ENCODE results near the gene DISC1. TPM values are rescaled to one million over a fixed set of nuclear protein-coding genes. Genes with fewer than 3 reads are reported as not detected.

DISC1 gene
- total and polyA plus RNA-seq, 2 of the 13 experiments (the other 11 are each of a cell fraction or from before 2014, with no cell fraction given): 4.2 to 4.6 TPM

DNA sequence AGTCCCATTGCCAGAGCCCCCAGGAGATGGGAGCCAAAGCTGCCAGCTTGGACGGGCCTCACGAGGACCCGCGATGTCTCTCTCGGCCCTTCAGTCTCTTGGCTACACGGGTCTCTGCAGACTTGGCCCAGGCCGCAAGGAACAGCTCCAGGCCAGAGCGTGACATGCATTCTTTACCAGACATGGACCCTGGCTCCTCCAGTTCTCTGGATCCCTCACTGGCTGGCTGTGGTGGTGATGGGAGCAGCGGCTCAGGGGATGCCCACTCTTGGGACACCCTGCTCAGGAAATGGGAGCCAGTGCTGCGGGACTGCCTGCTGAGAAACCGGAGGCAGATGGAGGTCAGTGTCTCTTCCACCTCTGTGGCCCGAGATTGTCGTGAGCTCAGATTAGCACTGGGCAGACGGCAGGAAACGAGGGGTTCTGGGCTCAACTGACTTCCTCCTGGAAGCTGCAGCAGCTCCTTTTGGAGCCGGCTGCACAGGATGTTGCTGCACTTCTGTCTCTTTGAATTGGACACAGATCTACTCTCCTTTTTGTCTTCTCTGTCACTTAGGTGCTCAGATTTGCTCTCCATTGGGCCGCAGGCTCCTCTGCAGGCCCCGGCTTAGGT, 68.0 kb downstream of the DISC1 start (continued):
- TF ChIP-seq ZNF574 (CRISPR knock-in tag; IDR thresholded peaks at IDR 0.05) (no peak), ZNF224 (CRISPR knock-in tag; IDR thresholded peaks at IDR 0.05) (no peak), ZFP90 (CRISPR knock-in tag; IDR thresholded peaks at IDR 0.05; ENCODE audit: borderline replicate concordance) (no peak), ATAD3A (CRISPR knock-in tag; IDR thresholded peaks at IDR 0.05) (no peak)

DNA sequence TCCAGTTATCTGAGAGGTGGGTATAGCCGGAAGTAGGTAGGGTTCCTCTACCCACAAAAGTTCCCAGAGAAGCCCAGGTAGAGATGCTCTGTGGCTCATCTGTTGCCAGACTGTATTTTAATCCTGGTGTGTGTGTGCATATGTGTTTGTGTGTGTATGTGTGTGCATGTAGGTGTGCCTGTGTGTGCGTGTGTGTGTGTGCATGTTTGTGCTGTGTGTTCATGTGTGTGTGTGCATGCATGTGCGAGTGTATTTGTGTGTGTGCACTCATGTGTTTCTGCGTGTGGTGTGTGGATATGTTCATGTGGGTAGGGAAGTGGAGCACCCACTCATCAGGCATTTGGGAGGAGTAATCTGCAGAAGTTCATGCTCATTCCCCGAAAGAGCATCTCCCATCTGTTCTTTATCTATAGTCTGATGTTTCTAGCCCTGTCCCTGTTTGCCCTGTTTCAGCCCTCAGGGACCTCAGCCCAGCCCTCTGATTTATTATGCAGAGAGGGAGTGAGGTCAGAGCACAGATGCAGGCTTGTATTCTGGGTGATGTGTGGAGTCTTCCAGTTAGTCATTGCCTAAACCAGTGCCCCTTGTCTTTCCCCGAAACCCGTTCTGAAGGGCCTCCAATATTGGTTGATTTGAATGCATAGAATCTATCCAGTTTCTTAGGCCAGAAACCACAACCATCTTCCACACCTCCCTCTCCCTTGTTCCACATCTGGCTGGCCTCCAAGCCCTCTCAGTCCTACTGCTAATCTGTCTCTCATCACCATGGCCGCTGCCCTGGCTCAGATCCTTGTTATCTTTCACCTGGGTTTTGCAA, 69.1 kb downstream of the DISC1 start:
- FAIRE-seq: no peak
- no peak overlapping the region for H3K4me3 ChIP-seq (replicated peaks in 1 of 3; ENCODE audit: insufficient read depth in 1 of 3, low read depth in 2 of 3, low read length in 3 of 3)
- ChIA-PET CTCF (ENCODE audit: low intra/inter-chr PET ratio, low total read pairs) (no interaction called here), POLR2A (no interaction called here)
- H3K4me2 ChIP-seq (ENCODE audit: low read depth, low read length): no peak overlapping the region
- no peak overlapping the region for H3K9ac ChIP-seq (ENCODE audit: insufficient read depth, low read depth, low read length)
- no TSS peak for BruUV-seq (replicated peaks)
- H3K4me1 ChIP-seq (ENCODE audit: insufficient read depth, low read length): peaks cover 11% of the 10 kb centered on the region
- H3K27ac ChIP-seq (ENCODE audit: extremely low read length, insufficient read depth, low read length): no peak overlapping the region
- no peak overlapping the region for H2AFZ ChIP-seq (ENCODE audit: low read length)
- in situ Hi-C loops (cut with HindIII; ENCODE audit: extremely low pct_ligation_motif_present, low pct_unique_long_range_greater_than_20kb): no loop called here
- H3K36me3 ChIP-seq (replicated peaks in 1 of 2; ENCODE audit: control insufficient read depth in 1 of 2, insufficient read depth in 2 of 2, low read length in 2 of 2): peaks cover 0 to 2% of the 10 kb centered on the region in 2 experiments; a peak in 2 of 5 replicates
- no peak for DNase-seq (ENCODE audit: low spot score)
- ATAC-seq: no peak
- H3K79me2 ChIP-seq (ENCODE audit: insufficient read depth, low read length): no peaks in the 10 kb centered on the region
- H3K9me3 ChIP-seq (ENCODE audit: low read length): no peaks in the 10 kb centered on the region
- H3K27me3 ChIP-seq (ENCODE audit: control insufficient read depth in 1 of 2, insufficient read depth in 2 of 2, low read length in 2 of 2): no peaks in the 10 kb centered on the region
- peaks cover 8% of the 10 kb centered on the region; the same call in 1 of the 2 replicates for H4K20me1 ChIP-seq (ENCODE audit: insufficient read depth, low read length)
- WGBS (ENCODE audit: low lambda C conversion rate): 84% methylated on average over 7 of the region's 8 CpGs
- intact Hi-C loops (cut with micrococcal nuclease; ENCODE audit: unreplicated experiment): no loop called here
- no peak for TF ChIP-seq ZBTB3 (CRISPR knock-in tag; IDR thresholded peaks at IDR 0.05; ENCODE audit: borderline replicate concordance, low read depth)
- no peak for TF ChIP-seq SP2 (CRISPR knock-in tag; IDR thresholded peaks at IDR 0.05)
- TF ChIP-seq CEBPZ (IDR thresholded peaks at IDR 0.05; ENCODE audit: low read length): no peak
- TF ChIP-seq SOX5 (CRISPR knock-in tag; IDR thresholded peaks at IDR 0.05; ENCODE audit: borderline replicate concordance): no peak
- TF ChIP-seq POLR2AphosphoS5 (IDR thresholded peaks at IDR 0.05; ENCODE audit: low read depth, low read length): no peak
- TF ChIP-seq MTF1 (CRISPR knock-in tag; IDR thresholded peaks at IDR 0.05): no peak
- TF ChIP-seq POLR2G (IDR thresholded peaks at IDR 0.05; ENCODE audit: low read depth, low read length): no peak
- no peak for TF ChIP-seq ZMAT3 (CRISPR knock-in tag; conservative IDR thresholded peaks at IDR 0.05)
